Smooth muscle cell (in vitro differentiated cells): ENCODE data around the gene DLGAP3. TPM values are rescaled to one million over a fixed set of nuclear protein-coding genes. Genes with fewer than 3 reads are reported as not detected.

Source experiments
- DNase-seq: peaks from one replicate; lab custom pipeline; 2025; ENCODE audit not compliant: unreplicated experiment; lab: John Stamatoyannopoulos, UW
- H2AFZ ChIP-seq: fragments of 200-600 bp; sonication (generic); 2 replicates; pipeline ENCODE4 v1.6.0; 2016; ENCODE audit warnings: antibody characterized with exemption, low read depth, mild to moderate bottlenecking
- H3F3A ChIP-seq: fragments of 200-600 bp; sonication (generic); 2 replicates; pipeline ENCODE4 v1.6.0; 2017; ENCODE audit warnings: antibody characterized with exemption, low read depth
- H3K27ac ChIP-seq: fragments of 200-600 bp; sonication (generic); 2 replicates; pipeline ENCODE4 v1.5.1; 2016; ENCODE audit warnings: low read depth, mild to moderate bottlenecking
- H3K27me3 ChIP-seq: fragments of 200-600 bp; sonication (generic); 2 replicates; pipeline ENCODE4 v1.6.1; 2016; ENCODE audit warnings: low read depth, mild to moderate bottlenecking
- H3K36me3 ChIP-seq: fragments of 200-600 bp; sonication (generic); 2 replicates; pipeline ENCODE4 v1.5.1; 2016; ENCODE audit warnings: low read depth
- H3K4me1 ChIP-seq: fragments of 200-600 bp; sonication (generic); 2 replicates; pipeline ENCODE4 v1.5.1; 2016; ENCODE audit warnings: low read depth
- H3K4me2 ChIP-seq: fragments of 200-600 bp; sonication (generic); 2 replicates; pipeline ENCODE4 v1.6.0; 2016; ENCODE audit warnings: mild to moderate bottlenecking
- H3K4me3 ChIP-seq: fragments of 200-600 bp; sonication (generic); 2 replicates; pipeline ENCODE4 v1.5.1; 2016; ENCODE audit warnings: mild to moderate bottlenecking
- H3K79me2 ChIP-seq: fragments of 200-600 bp; sonication (generic); 2 replicates; pipeline ENCODE4 v1.6.0; 2016; ENCODE audit warnings: low read depth, mild to moderate bottlenecking
- H3K9ac ChIP-seq: fragments of 200-600 bp; sonication (generic); 2 replicates; pipeline ENCODE4 v1.6.0; 2016; ENCODE audit warnings: low read depth
- H3K9me3 ChIP-seq: fragments of 200-600 bp; sonication (generic); replicated peaks from 2 replicates; pipeline ENCODE4 v1.5.1; 2016; ENCODE audit warnings: low read depth
- H4K20me1 ChIP-seq: fragments of 200-600 bp; sonication (generic); 2 replicates; pipeline ENCODE4 v1.6.0; 2016; ENCODE audit warnings: low read depth
- CTCF ChIP-seq: fragments of 200-600 bp; sonication (generic); IDR thresholded peaks from 2 replicates; pipeline ENCODE4 v1.5.1; 2017; ENCODE audit warnings: borderline replicate concordance, mild to moderate bottlenecking, antibody characterized with exemption; ENCODE audit not compliant: insufficient read depth, poor library complexity, severe bottlenecking
- WGBS: methylation state at CpG from one replicate; pipeline ENCODE4 v1.1.7; 2016; ENCODE audit warnings: low lambda C conversion rate; 5-methylcytosine and 5-hydroxymethylcytosine counted together
- polyA plus RNA-seq: library from polyadenylated mRNA; unstranded; fragments of >200 nt; fragmentation: Nextera tagmentation; extraction: Ambion mirVana; gene quantifications from 2 replicates; pipeline ENCODE4 v1.2.1, GENCODE V29; 2016
- total RNA-seq: library from RNA; depleted of rRNA; stranded (reverse); fragments of >200 nt; gene quantifications from 2 replicates; pipeline ENCODE4 v1.2.3, GENCODE V29; 2014

The DLGAP3 gene
- total and polyA plus RNA-seq, 2 experiments from 2014 or later = not detected

DNA sequence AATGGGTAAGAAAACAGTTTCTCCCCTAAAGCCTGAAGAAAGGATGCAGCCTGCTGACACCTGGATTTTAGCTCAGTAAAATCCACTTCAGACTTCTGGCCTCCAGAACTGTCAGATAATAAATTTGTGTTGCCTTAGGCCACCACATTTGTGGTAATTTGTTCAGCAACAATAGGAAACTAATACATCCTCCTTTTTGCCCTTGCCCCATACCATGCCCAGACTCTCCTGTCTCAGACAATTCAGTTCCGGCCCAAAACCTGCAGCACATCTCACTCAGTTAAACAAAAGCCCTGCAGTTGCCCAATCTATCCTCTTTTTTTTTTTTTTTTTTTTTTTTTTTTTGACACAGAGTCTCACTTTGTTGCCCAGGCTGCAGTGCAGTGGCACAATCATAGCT lies 95.7 kb downstream of the DLGAP3 start:
- H3K4me3 ChIP-seq = no peak overlapping the region
- H3K36me3 ChIP-seq = no peaks in the 10 kb centered on the region
- H3K27ac ChIP-seq = no peak overlapping the region
- H3F3A ChIP-seq = no peaks in the 10 kb centered on the region
- H3K79me2 ChIP-seq = no peaks in the 10 kb centered on the region
- H3K9me3 ChIP-seq = no peaks in the 10 kb centered on the region
- WGBS = 100% methylated on average over 1 of the region's 1 CpG
- H2AFZ ChIP-seq = no peak overlapping the region
- H3K4me1 ChIP-seq = no peaks in the 10 kb centered on the region
- H4K20me1 ChIP-seq = peaks cover 14% of the 10 kb centered on the region
- H3K9ac ChIP-seq = no peak overlapping the region
- no peak for TF ChIP-seq CTCF
- H3K27me3 ChIP-seq = no peaks in the 10 kb centered on the region
- DNase-seq = no peak
- no peak overlapping the region for H3K4me2 ChIP-seq

DNA sequence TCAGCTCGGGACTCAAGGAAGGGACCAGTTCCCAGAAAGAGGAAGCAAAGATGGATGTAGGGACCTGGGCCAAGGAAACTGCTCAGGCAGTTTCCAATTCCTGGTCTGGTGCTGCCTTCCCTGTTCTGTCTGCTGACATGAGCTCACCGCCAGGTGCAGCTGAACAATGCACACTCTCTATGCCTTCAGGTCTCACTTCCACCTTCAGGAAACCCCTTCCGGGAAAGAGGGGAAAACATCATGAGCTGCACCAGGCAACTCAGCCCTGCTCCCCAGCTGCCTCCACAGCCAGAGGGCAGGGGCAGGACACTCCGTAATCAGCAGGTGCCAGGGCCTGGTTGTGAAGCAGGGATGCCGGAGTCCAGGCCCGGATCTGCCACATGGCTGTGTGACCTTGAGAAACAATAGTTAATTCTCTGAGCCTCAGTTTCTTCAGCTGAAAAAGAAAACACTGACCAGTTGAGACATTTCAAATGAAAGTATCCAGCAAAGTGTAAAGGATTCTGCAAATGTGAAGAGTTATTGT lies 97.7 kb downstream of the DLGAP3 start:
- H3K9me3 ChIP-seq = no peaks in the 10 kb centered on the region
- H3F3A ChIP-seq = no peaks in the 10 kb centered on the region
- 96% methylated on average over 6 of the region's 6 CpGs for WGBS
- no peak for TF ChIP-seq CTCF
- no peak overlapping the region for H3K4me3 ChIP-seq
- H3K9ac ChIP-seq = no peak overlapping the region
- H3K4me2 ChIP-seq = no peak overlapping the region
- H3K27ac ChIP-seq = no peak overlapping the region
- no peaks in the 10 kb centered on the region for H3K4me1 ChIP-seq
- H3K27me3 ChIP-seq = no peaks in the 10 kb centered on the region
- H2AFZ ChIP-seq = no peak overlapping the region
- peaks cover 20% of the 10 kb centered on the region for H4K20me1 ChIP-seq
- DNase-seq = no peak
- H3K79me2 ChIP-seq = no peaks in the 10 kb centered on the region
- H3K36me3 ChIP-seq = no peaks in the 10 kb centered on the region

DNA sequence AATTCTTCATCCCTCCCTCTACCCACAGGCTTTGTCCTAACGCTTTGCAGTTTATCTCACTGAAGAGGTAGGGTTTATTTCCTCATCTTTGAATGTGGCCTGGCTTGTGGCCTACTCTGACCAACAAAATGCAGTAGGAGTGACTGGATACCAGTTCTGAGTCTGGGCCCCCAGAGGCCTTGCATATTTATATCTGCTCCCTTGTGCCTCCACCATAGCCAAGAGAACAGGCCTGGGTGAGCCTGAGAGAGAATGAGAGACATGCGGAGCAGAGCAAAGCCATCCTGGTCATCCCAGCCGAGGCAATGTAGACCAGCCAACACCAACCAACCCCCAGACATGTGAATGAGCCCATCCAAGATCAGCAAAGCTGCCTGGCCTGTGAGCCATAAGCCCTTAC lies 100.2 kb downstream of the DLGAP3 start:
- H2AFZ ChIP-seq = no peak overlapping the region
- no peaks in the 10 kb centered on the region for H3K9me3 ChIP-seq
- no peak for TF ChIP-seq CTCF
- H3K27ac ChIP-seq = no peak overlapping the region
- H3K27me3 ChIP-seq = no peaks in the 10 kb centered on the region
- no peak for DNase-seq
- H3K4me1 ChIP-seq = no peaks in the 10 kb centered on the region
- H3K4me2 ChIP-seq = no peak overlapping the region
- H3K9ac ChIP-seq = no peak overlapping the region
- H3K36me3 ChIP-seq = no peaks in the 10 kb centered on the region
- H3F3A ChIP-seq = no peaks in the 10 kb centered on the region
- 74% methylated on average over 3 of the region's 3 CpGs for WGBS
- no peak overlapping the region for H3K4me3 ChIP-seq
- no peaks in the 10 kb centered on the region for H3K79me2 ChIP-seq
- H4K20me1 ChIP-seq = peaks cover 31% of the 10 kb centered on the region

DNA sequence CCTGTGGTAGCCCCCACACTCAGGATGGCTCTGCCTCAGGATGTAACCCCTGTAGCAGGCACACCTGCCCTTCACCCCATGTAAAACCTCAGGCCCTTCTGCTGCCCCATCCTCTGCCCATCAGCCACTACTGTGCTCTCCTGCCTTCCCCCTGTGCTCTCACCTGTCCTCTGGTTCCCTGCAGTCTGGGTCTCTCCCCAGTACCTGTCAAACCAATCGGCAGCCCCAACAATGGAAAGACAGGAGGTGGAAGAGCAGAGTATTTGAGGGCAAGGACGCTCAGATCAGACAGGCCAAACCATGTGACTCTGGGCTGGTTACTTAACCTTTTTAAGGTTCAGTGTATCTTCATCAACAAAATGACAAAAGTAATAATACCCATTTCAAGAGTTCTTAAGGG lies 100.8 kb downstream of the DLGAP3 start:
- Histone ChIP-seq H3K4me1 (no peaks in the 10 kb centered on the region), H3K27ac (no peak overlapping the region), H2AFZ (no peak overlapping the region), H3K79me2 (no peaks in the 10 kb centered on the region), H3K9ac (no peak overlapping the region), H3K9me3 (no peaks in the 10 kb centered on the region), H3K27me3 (no peaks in the 10 kb centered on the region), H4K20me1 (peaks cover 31% of the 10 kb centered on the region), H3K36me3 (no peaks in the 10 kb centered on the region), H3K4me3 (no peak overlapping the region), H3K4me2 (no peak overlapping the region), H3F3A (no peaks in the 10 kb centered on the region)
- WGBS = 91% methylated on average over 2 of the region's 2 CpGs
- no peak for TF ChIP-seq CTCF
- DNase-seq = no peak
